ENCODE measurements around the gene FANCD2.
"Not testable (repeated sequence)": the region's sequence is repeated elsewhere in the genome, so short reads cannot be mapped to it uniquely, and the experiment has no call there.

Gene FANCD2

GRCh38 chr3:10017636-10018292 lies 8.5 kb upstream of the FANCD2 start:
- no peak for DNase-seq

GRCh38 chr3:10018806-10019205 lies 7.4 kb upstream of the FANCD2 start:
- not testable (repeated sequence) for DNase-seq

GRCh38 chr3:10019326-10019725 lies 6.9 kb upstream of the FANCD2 start:
- DNase-seq, result no peak

- DNase-seq, result no peak
Measured at GRCh38 chr3:10021856-10022775, 4.1 kb upstream of the FANCD2 start.

GRCh38 chr3:10023587-10024310 lies 2.5 kb upstream of the FANCD2 start:
- no peak for DNase-seq

- no peak for DNase-seq
Measured at GRCh38 chr3:10025205-10026083, 793 bp upstream of the FANCD2 start.

- DNase-seq, result no peak
Measured at GRCh38 chr3:10041034-10041433, 14.8 kb downstream of the FANCD2 start.

- DNase-seq, result no peak
Measured at GRCh38 chr3:10047876-10048275, 21.6 kb downstream of the FANCD2 start.

- not testable (repeated sequence) for DNase-seq
Measured at GRCh38 chr3:10053054-10053453, 26.8 kb downstream of the FANCD2 start.

- no peak for DNase-seq
Measured at GRCh38 chr3:10055097-10055496, 28.9 kb downstream of the FANCD2 start.

- DNase-seq, result not testable (repeated sequence)
Measured at GRCh38 chr3:10070077-10070476, 43.8 kb downstream of the FANCD2 start.

- no peak for DNase-seq
Measured at GRCh38 chr3:10074666-10075065, 48.4 kb downstream of the FANCD2 start.

GRCh38 chr3:10081871-10082270 lies 55.6 kb downstream of the FANCD2 start:
- no peak for DNase-seq

- no peak for DNase-seq
Measured at GRCh38 chr3:10085738-10086137, 59.5 kb downstream of the FANCD2 start.

- no peak for DNase-seq
Measured at GRCh38 chr3:10088256-10088655, 62.0 kb downstream of the FANCD2 start.

GRCh38 chr3:10090179-10090578 lies 63.9 kb downstream of the FANCD2 start:
- DNase-seq, result no peak

GRCh38 chr3:10090774-10091173 lies 64.5 kb downstream of the FANCD2 start:
- DNase-seq, result not testable (repeated sequence)

GRCh38 chr3:10091387-10091786 lies 65.2 kb downstream of the FANCD2 start:
- not testable (repeated sequence) for DNase-seq

- no peak for DNase-seq
Measured at GRCh38 chr3:10093678-10094077, 67.4 kb downstream of the FANCD2 start.

GRCh38 chr3:10099041-10099440 lies 72.8 kb downstream of the FANCD2 start:
- no peak for DNase-seq

GRCh38 chr3:10106919-10107318 lies 80.7 kb downstream of the FANCD2 start:
- DNase-seq, result no peak

- DNase-seq, result no peak
Measured at GRCh38 chr3:10108091-10108490, 81.9 kb downstream of the FANCD2 start, which contains the start of gene FANCD2OS. FANCD2OS (minus strand) TSS chr3:10108255; CDS start chr3:10104774, 3,481 bp downstream.
